Muscle of arm (tissue), 12 donors: ENCODE results near the gene NINL. TPM values are rescaled to one million over a fixed set of nuclear protein-coding genes. Genes with fewer than 3 reads are reported as not detected.

Experiments
- DNase-seq: peaks from one replicate; pipeline ENCODE4 v3.0.0-alpha.2; 2013
- polyA plus RNA-seq, 12 donors: library from polyadenylated mRNA; unstranded; fragments of 120-200 nt; gene quantifications; one replicate each; pipeline ENCODE4 v1.2.1, GENCODE V29; 2013; ENCODE audit not compliant: insufficient read length in 12 of 12

NINL gene
- polyA plus RNA-seq, 12 donors, result 10.0 to 31.5 (median 12.8) TPM; not detected in 1

- DNase-seq, result no peak
These were observed 50.5 kb downstream of the NINL start for GRCh38 chr20:25534845-25535244.

GRCh38 chr20:25533920-25534700 lies 51.2 kb downstream of the NINL start:
- no peak for DNase-seq

GRCh38 chr20:25532971-25533391 lies 52.4 kb downstream of the NINL start:
- no peak for DNase-seq

- DNase-seq, result no peak
These were observed 53.1 kb downstream of the NINL start for GRCh38 chr20:25532015-25532751.

GRCh38 chr20:25529295-25529951 lies 55.9 kb downstream of the NINL start:
- no peak for DNase-seq

- no peak for DNase-seq
These were observed 57.4 kb downstream of the NINL start for GRCh38 chr20:25527949-25528348.

- DNase-seq, result no peak
These were observed 58.9 kb downstream of the NINL start for GRCh38 chr20:25526446-25526845.

GRCh38 chr20:25525867-25526266 lies 59.5 kb downstream of the NINL start:
- no peak for DNase-seq

GRCh38 chr20:25525295-25525694 lies 60.0 kb downstream of the NINL start:
- DNase-seq, result no peak

GRCh38 chr20:25521382-25521781 lies 63.9 kb downstream of the NINL start:
- DNase-seq, result no peak

- no peak for DNase-seq
These were observed 68.2 kb downstream of the NINL start for GRCh38 chr20:25517124-25517523.

- no peak for DNase-seq
These were observed 70.5 kb downstream of the NINL start for GRCh38 chr20:25514747-25515340.

GRCh38 chr20:25514195-25514594 lies 71.1 kb downstream of the NINL start:
- no peak for DNase-seq

GRCh38 chr20:25512709-25513108 lies 72.6 kb downstream of the NINL start:
- no peak for DNase-seq

GRCh38 chr20:25511183-25511582 lies 74.1 kb downstream of the NINL start:
- no peak for DNase-seq

GRCh38 chr20:25510721-25511120 lies 74.6 kb downstream of the NINL start:
- no peak for DNase-seq

GRCh38 chr20:25510202-25510601 lies 75.1 kb downstream of the NINL start:
- no peak for DNase-seq

GRCh38 chr20:25509084-25509483 lies 76.2 kb downstream of the NINL start:
- DNase-seq, result no peak

- DNase-seq, result no peak
These were observed 77.1 kb downstream of the NINL start for GRCh38 chr20:25508083-25508770.

- no peak for DNase-seq
These were observed 77.8 kb downstream of the NINL start for GRCh38 chr20:25507385-25508082.
